MM.1S (cell line): Measurements from ENCODE around the gene NT5C3A.

Experiments used
- EZH2 ChIP-seq: fragments of 300-600 bp; sonication (generic); optimal IDR thresholded peaks from 2 replicates; pipeline ENCODE3; 2017; ENCODE audit warnings: low read depth, mild to moderate bottlenecking, antibody characterized with exemption, low read length, mixed read lengths
- EZH2phosphoT487 ChIP-seq: fragments of 300-600 bp; sonication (generic); IDR thresholded peaks from 2 replicates; pipeline ENCODE4 v1.6.1; 2018; ENCODE audit warnings: antibody characterized with exemption, low read length
- TF ChIP-seq, protein P1 (sequence below): fragments of 300-600 bp; sonication (generic); IDR thresholded peaks from 2 replicates; pipeline ENCODE4 v1.5.1; 2016; ENCODE audit warnings: antibody characterized with exemption, low read length, mixed read lengths

DNA sequence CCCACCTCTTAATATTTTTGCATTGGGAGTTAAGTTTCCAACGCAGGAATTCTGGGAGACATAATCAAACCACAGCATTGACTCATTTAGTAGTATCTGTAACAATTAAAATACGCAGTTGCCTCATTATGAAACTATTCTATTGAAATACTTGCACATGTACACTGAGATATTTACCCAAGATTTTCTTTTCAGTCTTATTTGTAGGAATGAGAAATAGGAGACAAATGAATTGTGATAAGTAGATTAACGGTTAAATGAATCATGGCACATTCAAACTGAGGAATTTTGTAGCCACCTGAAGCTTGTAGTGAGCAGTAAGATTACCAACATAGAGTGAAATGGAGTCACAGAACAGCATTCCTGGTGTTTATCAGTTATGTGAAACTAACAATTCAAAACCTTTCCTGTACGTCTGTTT lies 28.5 kb upstream of the NT5C3A start:
- TF ChIP-seq EZH2phosphoT487 (no peak), EZH2 (no peak)
- TF ChIP-seq, protein P1, sequence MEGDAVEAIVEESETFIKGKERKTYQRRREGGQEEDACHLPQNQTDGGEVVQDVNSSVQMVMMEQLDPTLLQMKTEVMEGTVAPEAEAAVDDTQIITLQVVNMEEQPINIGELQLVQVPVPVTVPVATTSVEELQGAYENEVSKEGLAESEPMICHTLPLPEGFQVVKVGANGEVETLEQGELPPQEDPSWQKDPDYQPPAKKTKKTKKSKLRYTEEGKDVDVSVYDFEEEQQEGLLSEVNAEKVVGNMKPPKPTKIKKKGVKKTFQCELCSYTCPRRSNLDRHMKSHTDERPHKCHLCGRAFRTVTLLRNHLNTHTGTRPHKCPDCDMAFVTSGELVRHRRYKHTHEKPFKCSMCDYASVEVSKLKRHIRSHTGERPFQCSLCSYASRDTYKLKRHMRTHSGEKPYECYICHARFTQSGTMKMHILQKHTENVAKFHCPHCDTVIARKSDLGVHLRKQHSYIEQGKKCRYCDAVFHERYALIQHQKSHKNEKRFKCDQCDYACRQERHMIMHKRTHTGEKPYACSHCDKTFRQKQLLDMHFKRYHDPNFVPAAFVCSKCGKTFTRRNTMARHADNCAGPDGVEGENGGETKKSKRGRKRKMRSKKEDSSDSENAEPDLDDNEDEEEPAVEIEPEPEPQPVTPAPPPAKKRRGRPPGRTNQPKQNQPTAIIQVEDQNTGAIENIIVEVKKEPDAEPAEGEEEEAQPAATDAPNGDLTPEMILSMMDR, result no peak
